SU-DHL-6 (cell line): ENCODE data around the gene RNASE4.

Experiments
- H2AFZ ChIP-seq: fragments of 200-600 bp; sonication (generic); 2 replicates; pipeline ENCODE4 v1.6.1; 2014; ENCODE audit warnings: low read depth, mild to moderate bottlenecking, moderate library complexity, mixed read lengths, antibody characterized with exemption, low read length; ENCODE audit not compliant: severe bottlenecking
- H3F3A ChIP-seq: fragments of 200-600 bp; shearing (Covaris generic); 2 replicates; pipeline ENCODE4 v1.6.0; 2016; ENCODE audit warnings: antibody characterized with exemption, mild to moderate bottlenecking; ENCODE audit not compliant: insufficient read depth
- H3K27ac ChIP-seq: fragments of 200-600 bp; sonication (generic); 2 replicates; pipeline ENCODE4 v1.5.1; 2016; ENCODE audit warnings: low read depth, mild to moderate bottlenecking, low read length, moderate library complexity, mixed read lengths
- H3K27me3 ChIP-seq: fragments of 200-600 bp; sonication (generic), shearing (Covaris generic); 2 replicates; pipeline ENCODE4 v1.6.0; 2014; ENCODE audit warnings: mild to moderate bottlenecking, low read length
- H3K36me3 ChIP-seq: fragments of 200-600 bp; sonication (generic); 2 replicates; pipeline ENCODE4 v1.6.1; 2014; ENCODE audit warnings: mild to moderate bottlenecking, low read length, mixed read lengths
- H3K4me2 ChIP-seq: fragments of 300-600, 200-600 bp; shearing (Covaris generic), sonication (generic); 2 replicates; pipeline ENCODE4 v1.6.0; 2014; ENCODE audit warnings: low read length, low read depth, mild to moderate bottlenecking; ENCODE audit not compliant: poor library complexity, severe bottlenecking
- H3K4me3 ChIP-seq: fragments of 200-600 bp; sonication (generic); 2 replicates; pipeline ENCODE4 v1.5.1; 2014; ENCODE audit warnings: antibody characterized with exemption, low read length, mild to moderate bottlenecking, mixed read lengths; ENCODE audit not compliant: insufficient read depth, poor library complexity, severe bottlenecking
- H3K79me2 ChIP-seq: fragments of 200-600 bp; sonication (generic); 2 replicates; pipeline ENCODE4 v1.6.1; 2014; ENCODE audit warnings: mild to moderate bottlenecking, low read length, moderate library complexity; ENCODE audit not compliant: insufficient read depth
- H3K9ac ChIP-seq: fragments of 200-600 bp; sonication (generic); 2 replicates; pipeline ENCODE4 v1.7.0; 2014; ENCODE audit warnings: mild to moderate bottlenecking, low read length
- H3K9me2 ChIP-seq: fragments of 200-600 bp; sonication (generic); replicated peaks from 2 replicates; pipeline ENCODE4 v1.6.1; 2014; ENCODE audit warnings: low read length; ENCODE audit not compliant: insufficient read depth
- H3K9me3 ChIP-seq: fragments of 200-600 bp; sonication (generic); 2 replicates; pipeline ENCODE4 v1.6.1; 2014; ENCODE audit warnings: low read length, mixed read lengths; ENCODE audit not compliant: insufficient read depth
- H4K20me1 ChIP-seq: fragments of 200-600 bp; sonication (generic); 2 replicates; pipeline ENCODE4 v1.6.1; 2014; ENCODE audit warnings: low read depth, mild to moderate bottlenecking, antibody characterized with exemption, low read length, moderate library complexity, mixed read lengths
- CTCF ChIP-seq: fragments of 200-600 bp; sonication (generic); IDR thresholded peaks from one replicate; pipeline ENCODE4 v1.5.1; 2017; ENCODE audit warnings: antibody characterized with exemption, mild to moderate bottlenecking, low read length, moderate library complexity; ENCODE audit not compliant: insufficient read depth, poor library complexity, severe bottlenecking
- EZH2phosphoT487 ChIP-seq: fragments of 200-600 bp; sonication (generic), shearing (Covaris generic); conservative IDR thresholded peaks from 2 replicates; pipeline ENCODE4 v1.6.1; 2018; ENCODE audit warnings: mild to moderate bottlenecking, antibody characterized with exemption, low read length, moderate library complexity, mixed read lengths

The RNASE4 gene

GRCh38 chr14:20711685-20712084 lies 27.3 kb downstream of the RNASE4 start:
- H3K9me2 ChIP-seq: no peaks in the 10 kb centered on the region
- H3K36me3 ChIP-seq: no peaks in the 10 kb centered on the region
- no peaks in the 10 kb centered on the region for H3K79me2 ChIP-seq
- H3K27ac ChIP-seq: no peak overlapping the region
- TF ChIP-seq EZH2phosphoT487 (no peak), CTCF (no peak)
- no peak overlapping the region for H3K4me2 ChIP-seq
- no peaks in the 10 kb centered on the region for H3K9me3 ChIP-seq
- H4K20me1 ChIP-seq: no peaks in the 10 kb centered on the region
- no peak overlapping the region for H3K4me3 ChIP-seq
- H3K27me3 ChIP-seq: no peaks in the 10 kb centered on the region
- no peaks in the 10 kb centered on the region for H3F3A ChIP-seq
- no peak overlapping the region for H2AFZ ChIP-seq
- no peak overlapping the region for H3K9ac ChIP-seq

- TF ChIP-seq CTCF: no peak
- no peaks in the 10 kb centered on the region for H4K20me1 ChIP-seq
- no peak overlapping the region for H3K4me3 ChIP-seq
- no peak overlapping the region for H3K27ac ChIP-seq
- no peaks in the 10 kb centered on the region for H3K9me2 ChIP-seq
- H3K9ac ChIP-seq: no peak overlapping the region
- H3K27me3 ChIP-seq: no peaks in the 10 kb centered on the region
- H3F3A ChIP-seq: no peaks in the 10 kb centered on the region
- no peaks in the 10 kb centered on the region for H3K36me3 ChIP-seq
- no peak overlapping the region for H3K4me2 ChIP-seq
- no peaks in the 10 kb centered on the region for H3K9me3 ChIP-seq
- no peaks in the 10 kb centered on the region for H3K79me2 ChIP-seq
- H2AFZ ChIP-seq: no peak overlapping the region
Measured at GRCh38 chr14:20712904-20713303, 28.5 kb downstream of the RNASE4 start.

- Histone ChIP-seq H3K4me3 (no peak overlapping the region), H3K9me2 (no peaks in the 10 kb centered on the region), H3K27ac (no peak overlapping the region), H4K20me1 (no peaks in the 10 kb centered on the region), H3K4me2 (no peak overlapping the region), H3K79me2 (no peaks in the 10 kb centered on the region), H2AFZ (no peak overlapping the region), H3K9me3 (no peaks in the 10 kb centered on the region), H3F3A (no peaks in the 10 kb centered on the region), H3K9ac (no peak overlapping the region), H3K27me3 (no peaks in the 10 kb centered on the region), H3K36me3 (no peaks in the 10 kb centered on the region)
- no peak for TF ChIP-seq CTCF
- no peak for TF ChIP-seq EZH2phosphoT487
Measured at GRCh38 chr14:20714593-20715250, 30.4 kb downstream of the RNASE4 start.
